Measurements from ENCODE around the gene DCP1B. TPM values are rescaled to one million over a fixed set of nuclear protein-coding genes. Genes with fewer than 3 reads are reported as not detected.

Gene DCP1B
- total RNA-seq, 2 donors from 2014 or later: 7.9 to 13.2 TPM

DNA sequence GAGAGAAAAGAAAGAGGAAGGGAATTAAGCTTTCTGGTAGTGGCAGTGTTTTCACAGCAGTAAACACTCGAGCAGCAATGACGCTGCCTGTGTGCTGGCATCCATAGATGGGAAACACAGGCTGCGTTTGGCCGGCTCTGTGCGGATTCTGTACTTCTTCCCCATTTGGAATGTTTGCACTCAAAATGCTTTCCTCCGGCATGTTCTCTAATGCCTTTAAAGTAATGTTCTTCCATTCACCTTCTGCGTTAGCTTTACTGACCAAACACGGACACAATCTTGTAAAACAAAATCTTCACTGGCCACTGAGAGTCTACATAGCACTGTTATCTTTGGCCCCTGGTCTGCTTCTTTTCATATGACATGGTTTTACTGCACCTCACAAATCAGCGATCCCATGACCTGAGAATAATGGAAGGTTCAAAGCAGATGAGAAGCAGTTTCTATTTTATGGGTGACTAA, 31.4 kb downstream of the DCP1B start:
- intact Hi-C loops (cut with DNase I): no loop called here
- TF ChIP-seq POLR2A (IDR thresholded peaks at IDR 0.05): no peak
- TF ChIP-seq, protein P1, sequence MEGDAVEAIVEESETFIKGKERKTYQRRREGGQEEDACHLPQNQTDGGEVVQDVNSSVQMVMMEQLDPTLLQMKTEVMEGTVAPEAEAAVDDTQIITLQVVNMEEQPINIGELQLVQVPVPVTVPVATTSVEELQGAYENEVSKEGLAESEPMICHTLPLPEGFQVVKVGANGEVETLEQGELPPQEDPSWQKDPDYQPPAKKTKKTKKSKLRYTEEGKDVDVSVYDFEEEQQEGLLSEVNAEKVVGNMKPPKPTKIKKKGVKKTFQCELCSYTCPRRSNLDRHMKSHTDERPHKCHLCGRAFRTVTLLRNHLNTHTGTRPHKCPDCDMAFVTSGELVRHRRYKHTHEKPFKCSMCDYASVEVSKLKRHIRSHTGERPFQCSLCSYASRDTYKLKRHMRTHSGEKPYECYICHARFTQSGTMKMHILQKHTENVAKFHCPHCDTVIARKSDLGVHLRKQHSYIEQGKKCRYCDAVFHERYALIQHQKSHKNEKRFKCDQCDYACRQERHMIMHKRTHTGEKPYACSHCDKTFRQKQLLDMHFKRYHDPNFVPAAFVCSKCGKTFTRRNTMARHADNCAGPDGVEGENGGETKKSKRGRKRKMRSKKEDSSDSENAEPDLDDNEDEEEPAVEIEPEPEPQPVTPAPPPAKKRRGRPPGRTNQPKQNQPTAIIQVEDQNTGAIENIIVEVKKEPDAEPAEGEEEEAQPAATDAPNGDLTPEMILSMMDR (IDR thresholded peaks at IDR 0.05): no peak
- Histone ChIP-seq H3K27ac (no peak overlapping the region), H3K36me3 (replicated peaks in 1 of 2; ENCODE audit: insufficient read depth in 1 of 2, low read depth in 2 of 2) (no peaks in the 10 kb centered on the region), H3K27me3 (no peaks in the 10 kb centered on the region), H3K9me3 (no peaks in the 10 kb centered on the region), H3K4me3 (no peak overlapping the region), H3K4me1 (peaks cover 5% of the 10 kb centered on the region)
- no peak for ATAC-seq
- no peak for DNase-seq
- 76 to 89% methylated on average over 9 of the region's 9 CpGs for WGBS, 2 donors

DNA sequence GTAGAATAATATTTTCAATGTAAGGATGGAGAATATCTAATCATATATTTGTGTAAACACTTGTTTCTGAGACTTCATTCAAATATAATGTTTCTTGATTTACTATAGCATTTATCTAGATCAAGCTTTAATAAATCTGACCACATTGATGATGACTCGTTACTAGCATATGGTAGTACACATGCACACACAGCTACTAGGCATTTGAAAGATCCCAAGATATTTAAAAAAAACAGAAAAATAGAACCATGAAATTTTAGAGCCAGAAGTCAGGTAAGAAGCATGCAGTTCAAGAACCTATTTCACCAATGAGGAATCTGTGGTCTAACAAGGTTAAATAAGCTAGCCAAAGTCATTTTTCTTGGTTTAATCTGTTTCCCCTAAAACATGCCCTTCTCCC, 32.0 kb downstream of the DCP1B start:
- intact Hi-C loops (cut with DNase I): no loop called here
- H3K4me1 ChIP-seq: peaks cover 5% of the 10 kb centered on the region
- DNase-seq (no peak), ATAC-seq (no peak)
- no peaks in the 10 kb centered on the region for H3K36me3 ChIP-seq (replicated peaks in 1 of 2; ENCODE audit: insufficient read depth in 1 of 2, low read depth in 2 of 2)
- no peaks in the 10 kb centered on the region for H3K9me3 ChIP-seq
- WGBS, 2 donors: 89 to 90% methylated on average over 1 of the region's 1 CpG
- no peaks in the 10 kb centered on the region for H3K27me3 ChIP-seq
- no peak overlapping the region for H3K4me3 ChIP-seq
- no peak for TF ChIP-seq POLR2A (IDR thresholded peaks at IDR 0.05)
- TF ChIP-seq, protein P1 (IDR thresholded peaks at IDR 0.05): no peak
- no peak overlapping the region for H3K27ac ChIP-seq

DNA sequence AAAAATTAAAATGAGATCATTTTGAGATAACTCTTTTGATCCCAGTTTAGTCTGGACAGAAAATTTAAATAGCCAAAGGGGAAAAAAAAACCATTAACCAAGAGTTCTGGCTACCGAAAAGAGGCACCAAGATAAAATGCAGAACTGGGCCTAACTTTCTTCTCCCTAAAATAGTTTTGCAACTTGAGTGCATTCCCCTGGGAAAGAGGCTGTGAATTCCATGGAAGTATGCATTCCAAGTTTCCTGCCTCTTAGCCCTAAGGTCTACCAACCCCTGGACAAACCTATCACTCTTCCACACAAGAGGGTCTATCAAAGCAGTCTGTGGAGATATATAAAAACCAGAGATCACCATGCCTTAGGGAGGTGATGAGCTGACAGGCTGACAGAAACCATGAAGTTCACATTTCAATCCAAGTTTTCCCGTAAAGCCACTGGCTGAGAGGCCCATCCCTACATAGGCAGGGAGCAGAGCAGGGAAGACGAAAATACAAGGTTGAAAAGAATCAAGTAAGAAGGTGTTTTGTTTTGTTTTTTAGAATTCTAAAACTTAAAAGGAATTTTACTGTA, 33.8 kb downstream of the DCP1B start:
- Histone ChIP-seq H3K9me3 (no peaks in the 10 kb centered on the region), H3K27me3 (no peaks in the 10 kb centered on the region), H3K4me3 (no peak overlapping the region), H3K4me1 (peaks cover 5% of the 10 kb centered on the region), H3K36me3 (replicated peaks in 1 of 2; ENCODE audit: insufficient read depth in 1 of 2, low read depth in 2 of 2) (peaks cover 0 to 3% of the 10 kb centered on the region in 2 donors), H3K27ac (no peak overlapping the region)
- intact Hi-C loops (cut with DNase I): no loop called here
- 84 to 96% methylated on average over 3 of the region's 3 CpGs for WGBS, 2 donors
- DNase-seq (no peak), ATAC-seq (no peak)
- TF ChIP-seq POLR2A (IDR thresholded peaks at IDR 0.05): no peak
- TF ChIP-seq, protein P1 (IDR thresholded peaks at IDR 0.05): no peak

DNA sequence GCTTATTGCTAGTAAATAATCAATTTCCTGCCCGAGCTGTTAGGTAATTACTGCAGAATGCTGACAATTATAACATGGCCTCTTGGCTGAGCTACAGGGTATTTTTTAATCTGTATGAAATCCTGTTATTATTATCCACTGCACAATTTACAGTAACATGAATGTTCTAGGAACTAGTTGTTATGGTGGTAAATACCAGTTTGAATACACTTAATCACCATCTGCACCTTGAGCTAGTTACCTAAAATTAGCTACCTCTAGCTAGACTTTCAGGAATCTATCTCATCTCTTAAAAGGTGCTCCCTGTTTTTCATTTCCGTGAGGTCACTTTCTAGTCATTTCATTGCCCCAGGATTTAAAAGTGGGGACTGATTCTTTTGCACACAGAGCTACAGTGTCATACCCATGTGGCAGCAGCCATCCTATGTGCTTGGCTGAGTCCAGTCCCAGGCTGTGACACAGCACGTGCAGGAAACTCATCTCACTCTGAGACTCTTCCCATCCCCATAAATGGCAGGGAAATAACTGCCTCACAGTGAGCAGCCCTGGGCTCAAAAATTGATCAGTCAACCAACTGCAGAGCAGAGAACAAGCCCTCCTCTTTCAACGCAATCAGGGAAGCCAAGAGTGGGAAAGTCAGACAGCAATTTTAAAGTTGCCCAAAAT, 37.6 kb downstream of the DCP1B start:
- TF ChIP-seq POLR2A (IDR thresholded peaks at IDR 0.05): no peak
- TF ChIP-seq, protein P1 (IDR thresholded peaks at IDR 0.05): no peak
- no peak for ATAC-seq
- no peak overlapping the region for H3K27ac ChIP-seq
- no peaks in the 10 kb centered on the region for H3K9me3 ChIP-seq
- H3K4me3 ChIP-seq: no peak overlapping the region
- no peak for DNase-seq
- intact Hi-C loops (cut with DNase I): no loop called here
- 80 to 89% methylated on average over 4 of the region's 4 CpGs for WGBS, 2 donors
- H3K36me3 ChIP-seq (replicated peaks in 1 of 2; ENCODE audit: insufficient read depth in 1 of 2, low read depth in 2 of 2): peaks cover 0 to 7% of the 10 kb centered on the region in 2 donors
- H3K27me3 ChIP-seq: no peaks in the 10 kb centered on the region
- H3K4me1 ChIP-seq: no peaks in the 10 kb centered on the region

DNA sequence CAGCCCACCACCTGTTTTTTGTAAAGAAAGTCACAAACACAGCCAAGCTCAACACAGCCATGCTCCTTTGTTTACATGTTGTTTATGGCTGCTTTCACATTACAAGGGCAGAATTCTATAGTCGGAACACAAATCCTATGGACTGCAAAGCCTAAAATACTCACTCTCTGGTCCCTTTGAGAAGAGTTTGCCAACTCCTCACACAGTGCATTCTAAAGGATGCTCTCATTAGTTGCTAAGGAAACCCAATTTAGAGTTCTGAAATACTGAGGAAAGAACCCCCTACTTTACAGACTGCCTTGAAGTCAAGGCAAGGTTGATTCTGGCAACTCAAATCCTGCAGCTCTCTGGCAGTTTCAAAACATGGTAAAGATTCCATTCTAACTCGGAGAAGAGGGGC, 38.3 kb downstream of the DCP1B start:
- H3K4me3 ChIP-seq: no peak overlapping the region
- H3K27me3 ChIP-seq: no peaks in the 10 kb centered on the region
- no peak for ATAC-seq
- 90 to 98% methylated on average over 2 of the region's 2 CpGs for WGBS, 2 donors
- DNase-seq: no peak
- peaks cover 0 to 7% of the 10 kb centered on the region in 2 donors for H3K36me3 ChIP-seq (replicated peaks in 1 of 2; ENCODE audit: insufficient read depth in 1 of 2, low read depth in 2 of 2)
- no peaks in the 10 kb centered on the region for H3K4me1 ChIP-seq
- intact Hi-C loops (cut with DNase I): no loop called here
- no peak overlapping the region for H3K27ac ChIP-seq
- no peaks in the 10 kb centered on the region for H3K9me3 ChIP-seq
- TF ChIP-seq, protein P1 (IDR thresholded peaks at IDR 0.05): no peak
- no peak for TF ChIP-seq POLR2A (IDR thresholded peaks at IDR 0.05)
